MM.1S (cell line): Measurements from ENCODE around the gene MAD1L1.

Experiments used
- CTCF ChIP-seq: fragments of 300-600 bp; sonication (generic); IDR thresholded peaks from 2 replicates; pipeline ENCODE4 v1.5.1; 2016; ENCODE audit warnings: antibody characterized with exemption, low read length, mixed read lengths
- EZH2 ChIP-seq: fragments of 300-600 bp; sonication (generic); optimal IDR thresholded peaks from 2 replicates; pipeline ENCODE3; 2017; ENCODE audit warnings: low read depth, mild to moderate bottlenecking, antibody characterized with exemption, low read length, mixed read lengths
- EZH2phosphoT487 ChIP-seq: fragments of 300-600 bp; sonication (generic); IDR thresholded peaks from 2 replicates; pipeline ENCODE4 v1.6.1; 2018; ENCODE audit warnings: antibody characterized with exemption, low read length

DNA sequence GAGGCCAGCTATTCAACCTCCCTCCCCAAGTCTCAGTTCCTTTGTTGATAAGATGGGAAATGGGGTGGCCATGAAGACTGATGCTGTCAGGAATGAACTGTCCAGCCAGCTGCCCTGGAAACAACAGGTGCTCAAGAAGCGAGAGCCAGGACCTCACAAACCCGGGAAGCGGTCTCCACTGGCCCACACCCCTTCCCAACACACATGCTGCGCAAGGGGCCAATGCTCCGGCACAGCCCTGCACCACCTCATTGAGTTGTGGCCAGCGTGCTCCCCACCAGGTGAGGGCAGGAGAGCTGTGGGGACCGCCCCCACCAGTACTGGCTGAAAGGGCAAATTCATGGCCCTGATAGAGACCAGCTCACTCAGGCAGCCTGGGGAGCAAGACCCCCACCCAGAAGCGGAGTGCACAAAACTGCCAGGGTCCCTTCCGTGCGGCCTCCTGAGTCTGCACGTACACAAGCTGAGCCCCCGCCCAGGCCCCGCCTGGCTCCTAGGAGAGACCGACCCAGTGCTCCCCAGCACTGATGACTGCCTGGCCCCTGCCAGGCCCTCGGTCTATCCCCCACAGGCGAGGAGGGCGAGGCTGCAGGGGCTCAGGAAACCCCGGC lies 216.6 kb downstream of the MAD1L1 start:
- TF ChIP-seq CTCF (no peak), EZH2 (no peak), EZH2phosphoT487 (no peak)
